ENCODE measurements around the gene NUFIP2. TPM values are rescaled to one million over a fixed set of nuclear protein-coding genes. Genes with fewer than 3 reads are reported as not detected.

Gene NUFIP2
- total and polyA plus RNA-seq, 9 donors = 8.1 to 52.4 (median 34.2) TPM

- WGBS, 3 donors = 50 to 56% (median 53%) methylated on average over 1 of the region's 1 CpG
- no peaks in the 10 kb centered on the region for H3K27me3 ChIP-seq
- intact Hi-C loops (cut with DNase I) = no loop called here
- DNase-seq = no peak
- no peak overlapping the region for H3K27ac ChIP-seq
- H3K36me3 ChIP-seq = no peaks in the 10 kb centered on the region
- H3K9me3 ChIP-seq = no peaks in the 10 kb centered on the region
- no peaks in the 10 kb centered on the region for H3K4me1 ChIP-seq (ENCODE audit: insufficient read depth)
- no peak overlapping the region for H3K4me3 ChIP-seq
- TF ChIP-seq POLR2A (IDR thresholded peaks at IDR 0.05) (no peak), EP300 (IDR thresholded peaks at IDR 0.05) (no peak), CTCF (IDR thresholded peaks at IDR 0.05) (no peak)
Observed at GRCh38 chr17:29331708-29332085, 37.7 kb upstream of the NUFIP2 start.

GRCh38 chr17:29331075-29331707 lies 37.2 kb upstream of the NUFIP2 start:
- Histone ChIP-seq H3K27me3 (no peaks in the 10 kb centered on the region), H3K36me3 (no peaks in the 10 kb centered on the region), H3K4me1 (ENCODE audit: insufficient read depth) (no peaks in the 10 kb centered on the region), H3K9me3 (no peaks in the 10 kb centered on the region), H3K4me3 (no peak overlapping the region), H3K27ac (no peak overlapping the region)
- no peak for DNase-seq
- TF ChIP-seq POLR2A (IDR thresholded peaks at IDR 0.05) = no peak
- no peak for TF ChIP-seq CTCF (IDR thresholded peaks at IDR 0.05)
- TF ChIP-seq EP300 (IDR thresholded peaks at IDR 0.05) = no peak
- 61 to 68% (median 66%) methylated on average over 3 of the region's 3 CpGs for WGBS, 3 donors
- intact Hi-C loops (cut with DNase I) = no loop called here

GRCh38 chr17:29327412-29327811 lies 33.5 kb upstream of the NUFIP2 start:
- Histone ChIP-seq H3K4me3 (no peak overlapping the region), H3K4me1 (ENCODE audit: insufficient read depth) (no peaks in the 10 kb centered on the region), H3K9me3 (no peaks in the 10 kb centered on the region), H3K27ac (no peak overlapping the region), H3K36me3 (no peaks in the 10 kb centered on the region), H3K27me3 (no peaks in the 10 kb centered on the region)
- 67 to 69% (median 68%) methylated on average over 5 of the region's 5 CpGs for WGBS, 3 donors
- intact Hi-C loops (cut with DNase I) = no loop called here
- no peak for TF ChIP-seq POLR2A (IDR thresholded peaks at IDR 0.05)
- DNase-seq = no peak

- H3K9me3 ChIP-seq = no peaks in the 10 kb centered on the region
- TF ChIP-seq EP300 (IDR thresholded peaks at IDR 0.05) = no peak
- no peak for TF ChIP-seq CTCF (IDR thresholded peaks at IDR 0.05)
- TF ChIP-seq POLR2A (IDR thresholded peaks at IDR 0.05) = no peak
- 86 to 87% (median 86%) methylated on average over 6 of the region's 6 CpGs for WGBS, 3 donors
- H3K27me3 ChIP-seq = no peaks in the 10 kb centered on the region
- no peaks in the 10 kb centered on the region for H3K4me1 ChIP-seq (ENCODE audit: insufficient read depth)
- no peaks in the 10 kb centered on the region for H3K36me3 ChIP-seq
- H3K4me3 ChIP-seq = no peak overlapping the region
- DNase-seq = no peak
- no peak overlapping the region for H3K27ac ChIP-seq
- intact Hi-C loops (cut with DNase I) = no loop called here
Observed at GRCh38 chr17:29326023-29326813, 32.3 kb upstream of the NUFIP2 start.

GRCh38 chr17:29322363-29322762 lies 28.4 kb upstream of the NUFIP2 start:
- Histone ChIP-seq H3K4me3 (no peak overlapping the region), H3K27me3 (no peaks in the 10 kb centered on the region), H3K4me1 (ENCODE audit: insufficient read depth) (no peaks in the 10 kb centered on the region), H3K9me3 (no peaks in the 10 kb centered on the region), H3K27ac (no peak overlapping the region), H3K36me3 (no peaks in the 10 kb centered on the region)
- DNase-seq = no peak
- TF ChIP-seq EP300 (IDR thresholded peaks at IDR 0.05) = no peak
- TF ChIP-seq CTCF (IDR thresholded peaks at IDR 0.05) = no peak
- no peak for TF ChIP-seq POLR2A (IDR thresholded peaks at IDR 0.05)
- intact Hi-C loops (cut with DNase I) = no loop called here
- 81 to 86% (median 82%) methylated on average over 2 of the region's 2 CpGs for WGBS, 3 donors
